PFSK-1 (cell line): ENCODE measurements around the gene TMEM184A.

Experiments
- POLR2AphosphoS5 ChIP-seq: IDR thresholded peaks from 2 replicates; pipeline ENCODE4 v1.6.1; 2012; ENCODE audit warnings: low read depth, mild to moderate bottlenecking, control low read depth, low read length, moderate library complexity
- TAF1 ChIP-seq: IDR thresholded peaks from 2 replicates; pipeline ENCODE4 v1.6.1; 2012; ENCODE audit warnings: low read length, control low read depth, borderline replicate concordance; ENCODE audit not compliant: insufficient read depth
- TF ChIP-seq, protein P1 (sequence below), 2 experiments: IDR thresholded peaks; 2 replicates each; pipeline versions ENCODE4 v1.6.1 to v1.8.0; 2011 to 2012; ENCODE audit warnings: low read depth in 2 of 2, low read length in 2 of 2, control low read depth in 1 of 2, inconsistent platforms in 1 of 2, mild to moderate bottlenecking in 1 of 2, moderate library complexity in 1 of 2; ENCODE audit not compliant: insufficient read depth in 1 of 2

DNA sequence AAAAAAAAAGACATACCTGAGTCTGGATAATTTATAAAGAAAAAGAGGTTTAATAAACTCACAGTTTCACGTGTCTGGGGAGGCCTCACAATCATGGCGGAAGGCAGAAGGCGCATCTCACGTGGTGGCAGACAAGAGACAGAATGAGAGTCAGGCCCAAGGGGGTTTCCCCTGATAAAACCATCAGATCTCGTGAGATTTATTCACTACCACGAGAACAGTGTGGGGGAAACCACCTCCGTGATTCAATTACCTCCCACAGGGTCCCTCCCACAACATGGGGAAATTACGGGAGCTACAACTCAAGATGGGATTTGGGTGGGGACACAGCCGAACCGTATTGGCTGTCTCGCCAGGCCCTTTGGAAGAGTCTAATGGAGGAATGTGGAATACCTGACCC lies 34.5 kb downstream of the TMEM184A start:
- TF ChIP-seq POLR2AphosphoS5 (no peak), TAF1 (no peak)
- TF ChIP-seq, protein P1, sequence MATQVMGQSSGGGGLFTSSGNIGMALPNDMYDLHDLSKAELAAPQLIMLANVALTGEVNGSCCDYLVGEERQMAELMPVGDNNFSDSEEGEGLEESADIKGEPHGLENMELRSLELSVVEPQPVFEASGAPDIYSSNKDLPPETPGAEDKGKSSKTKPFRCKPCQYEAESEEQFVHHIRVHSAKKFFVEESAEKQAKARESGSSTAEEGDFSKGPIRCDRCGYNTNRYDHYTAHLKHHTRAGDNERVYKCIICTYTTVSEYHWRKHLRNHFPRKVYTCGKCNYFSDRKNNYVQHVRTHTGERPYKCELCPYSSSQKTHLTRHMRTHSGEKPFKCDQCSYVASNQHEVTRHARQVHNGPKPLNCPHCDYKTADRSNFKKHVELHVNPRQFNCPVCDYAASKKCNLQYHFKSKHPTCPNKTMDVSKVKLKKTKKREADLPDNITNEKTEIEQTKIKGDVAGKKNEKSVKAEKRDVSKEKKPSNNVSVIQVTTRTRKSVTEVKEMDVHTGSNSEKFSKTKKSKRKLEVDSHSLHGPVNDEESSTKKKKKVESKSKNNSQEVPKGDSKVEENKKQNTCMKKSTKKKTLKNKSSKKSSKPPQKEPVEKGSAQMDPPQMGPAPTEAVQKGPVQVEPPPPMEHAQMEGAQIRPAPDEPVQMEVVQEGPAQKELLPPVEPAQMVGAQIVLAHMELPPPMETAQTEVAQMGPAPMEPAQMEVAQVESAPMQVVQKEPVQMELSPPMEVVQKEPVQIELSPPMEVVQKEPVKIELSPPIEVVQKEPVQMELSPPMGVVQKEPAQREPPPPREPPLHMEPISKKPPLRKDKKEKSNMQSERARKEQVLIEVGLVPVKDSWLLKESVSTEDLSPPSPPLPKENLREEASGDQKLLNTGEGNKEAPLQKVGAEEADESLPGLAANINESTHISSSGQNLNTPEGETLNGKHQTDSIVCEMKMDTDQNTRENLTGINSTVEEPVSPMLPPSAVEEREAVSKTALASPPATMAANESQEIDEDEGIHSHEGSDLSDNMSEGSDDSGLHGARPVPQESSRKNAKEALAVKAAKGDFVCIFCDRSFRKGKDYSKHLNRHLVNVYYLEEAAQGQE (IDR thresholded peaks at IDR 0.05; ENCODE audit: insufficient read depth in 1 of 2, low read depth in 2 of 2, low read length in 2 of 2), result no peak
